Pancreas (tissue), 10 donors: Measurements from ENCODE around the gene NTMT1. TPM values are rescaled to one million over a fixed set of nuclear protein-coding genes. Genes with fewer than 3 reads are reported as not detected.

Source experiments
- ATAC-seq, 4 donors: fragments of 200-7000 bp; cut with Tn5 transposase; one replicate each; pipeline versions ENCODE4 v1.8.0 to v1.9.1; 2020; ENCODE audit warnings: mild to moderate bottlenecking in 4 of 4, moderate library complexity in 4 of 4
- DNase-seq, 6 donors: peaks; one replicate each; pipeline ENCODE4 v3.0.0-alpha.2; 2020
- FAIRE-seq: peaks from 2 replicates; lab custom pipeline; 2012; peaks lifted over from hg19 to GRCh38; lab: Jason Lieb, UNC
- H3K27ac ChIP-seq, 4 donors: fragments of 200-600 bp; sonication (generic); 1 replicate in 3 of 4; 2 replicates in 1 of 4; pipeline versions ENCODE4 v1.5.0 to v1.8.0; 2020
- H3K27me3 ChIP-seq, 4 donors: fragments of 200-600 bp; one replicate each; pipeline ENCODE4 v1.8.0; 2021
- H3K36me3 ChIP-seq, 3 donors: fragments of 200-600 bp; sonication (generic) in 1 of 3; one replicate each; pipeline versions ENCODE4 v1.5.0 to v1.8.0; 2020 to 2021
- H3K4me1 ChIP-seq, 3 donors: fragments of 200-600 bp; one replicate each; pipeline ENCODE4 v1.8.0; 2021
- H3K4me3 ChIP-seq, 4 donors: fragments of 200-600 bp; sonication (generic) in 2 of 4; one replicate each; pipeline versions ENCODE4 v1.5.0 to v1.8.0; 2020 to 2021
- H3K9me3 ChIP-seq, 4 donors: fragments of 200-600 bp; one replicate each; pipeline ENCODE4 v1.8.0; 2021
- WGBS, 2 donors: extraction: QIAGEN DNeasy Blood & Tissue Kit; methylation state at CpG; one replicate each; pipeline ENCODE4 v1.1.7; 2013; 5-methylcytosine and 5-hydroxymethylcytosine counted together
- intact Hi-C, 3 donors: fragments of 100-400 bp; cut with DNase I; formaldehyde crosslinking; loops; one replicate each; pipeline versions ENCODE4 v1.11.1 to v1.14.2; 2022
- polyA plus RNA-seq, 2 donors: library from polyadenylated mRNA; stranded (reverse); fragments of 200-250 nt; gene quantifications; one replicate each; pipeline ENCODE4 v1.2.3, GENCODE V29; 2013
- total RNA-seq, 6 donors: library from RNA; stranded (reverse); fragmentation: NEBNext Ultra II Directional in 4 of 6; extraction: Animal tissue kit (Norgen Biotek cat#: 25700) in 4 of 6; gene quantifications; one replicate each; pipeline versions ENCODE4 v1.2.1 to v1.2.4, GENCODE V29; 2021 to 2023
- TF ChIP-seq, protein P1 (sequence below), 4 donors: fragments of 200-600 bp; sonication (generic) in 3 of 4; IDR thresholded peaks; one replicate each; pipeline versions ENCODE4 v1.5.0 to v1.8.0; 2021; ENCODE audit warnings: antibody characterized with exemption in 4 of 4
- donor health status: healthy with polysubstance abuse.
- donor health status: DM: no; HTN: no; CAD: no; lungs with moderate emphysema.
- donor health status: DM: no; HTN: no; CAD: no.
- donor health status: control.
- donor health status: control.
- donor health status: Bipolar disorder and iron deficiency.
- donor health status: DM: yes; HTN: yes; CAD: no.
- donor health status: DM: no; HTN: no; CAD: no.
- donor health status: DM: no; HTN: no; CAD: no.
- donor health status: DM: yes; HTN: yes; CAD: no.

Gene NTMT1
- total and polyA plus RNA-seq, 8 donors, result 11.3 to 29.0 (median 17.2) TPM

DNA sequence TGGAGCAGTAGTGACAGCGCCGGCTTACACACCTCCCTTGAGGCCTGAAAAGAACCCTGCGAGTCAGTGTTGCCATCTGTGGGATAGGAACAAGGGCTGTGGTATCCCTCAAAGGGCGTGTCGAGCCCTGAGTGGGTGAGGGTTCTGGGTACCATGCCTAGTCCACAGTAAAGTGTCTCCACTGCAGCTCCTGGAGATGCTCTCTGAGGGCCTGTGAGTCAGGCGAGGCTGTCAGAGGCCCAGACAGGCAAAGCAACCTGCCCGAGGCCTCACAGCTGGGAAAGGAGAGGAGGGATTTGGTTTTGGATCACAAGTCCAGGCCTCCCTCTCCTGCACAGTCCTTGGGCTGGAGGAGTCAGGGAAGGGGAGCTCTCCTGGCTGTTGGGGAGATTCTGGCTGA, 45.6 kb downstream of the NTMT1 start:
- Histone ChIP-seq H3K27ac (no peak overlapping the region), H3K4me3 (no peak overlapping the region), H3K36me3 (no peaks in the 10 kb centered on the region), H3K9me3 (no peaks in the 10 kb centered on the region), H3K4me1 (no peaks in the 10 kb centered on the region), H3K27me3 (peaks cover 0 to 5% (median 0%) of the 10 kb centered on the region in 4 donors)
- 65 to 86% methylated on average over 7 of the region's 7 CpGs for WGBS, 2 donors
- intact Hi-C loops, result no loop called here
- FAIRE-seq (no peak), ATAC-seq (no peak), DNase-seq (no peak)
- TF ChIP-seq, protein P1, sequence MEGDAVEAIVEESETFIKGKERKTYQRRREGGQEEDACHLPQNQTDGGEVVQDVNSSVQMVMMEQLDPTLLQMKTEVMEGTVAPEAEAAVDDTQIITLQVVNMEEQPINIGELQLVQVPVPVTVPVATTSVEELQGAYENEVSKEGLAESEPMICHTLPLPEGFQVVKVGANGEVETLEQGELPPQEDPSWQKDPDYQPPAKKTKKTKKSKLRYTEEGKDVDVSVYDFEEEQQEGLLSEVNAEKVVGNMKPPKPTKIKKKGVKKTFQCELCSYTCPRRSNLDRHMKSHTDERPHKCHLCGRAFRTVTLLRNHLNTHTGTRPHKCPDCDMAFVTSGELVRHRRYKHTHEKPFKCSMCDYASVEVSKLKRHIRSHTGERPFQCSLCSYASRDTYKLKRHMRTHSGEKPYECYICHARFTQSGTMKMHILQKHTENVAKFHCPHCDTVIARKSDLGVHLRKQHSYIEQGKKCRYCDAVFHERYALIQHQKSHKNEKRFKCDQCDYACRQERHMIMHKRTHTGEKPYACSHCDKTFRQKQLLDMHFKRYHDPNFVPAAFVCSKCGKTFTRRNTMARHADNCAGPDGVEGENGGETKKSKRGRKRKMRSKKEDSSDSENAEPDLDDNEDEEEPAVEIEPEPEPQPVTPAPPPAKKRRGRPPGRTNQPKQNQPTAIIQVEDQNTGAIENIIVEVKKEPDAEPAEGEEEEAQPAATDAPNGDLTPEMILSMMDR (IDR thresholded peaks at IDR 0.05), result no peak

DNA sequence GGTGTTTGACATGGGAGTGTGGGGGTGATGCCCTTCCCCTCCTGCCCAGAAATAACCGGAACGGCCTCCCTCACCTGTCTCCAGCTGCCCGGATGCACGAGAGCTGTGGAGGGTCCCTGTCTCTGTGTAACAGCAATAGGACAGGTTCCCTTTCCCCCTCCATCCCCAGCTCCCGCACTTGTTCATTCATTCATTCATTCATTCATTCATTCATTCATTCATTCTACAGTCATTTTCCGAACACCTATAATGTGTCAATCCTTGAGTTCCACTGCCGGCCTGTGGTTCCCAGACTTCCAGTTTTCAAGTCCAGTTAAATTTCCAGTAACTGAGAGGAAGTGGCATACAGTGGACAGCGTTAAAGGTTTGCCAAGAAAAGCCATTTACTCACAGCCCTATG, 46.7 kb downstream of the NTMT1 start:
- DNase-seq (no peak), FAIRE-seq (no peak), ATAC-seq (no peak)
- Histone ChIP-seq H3K36me3 (no peaks in the 10 kb centered on the region), H3K27me3 (no peaks in the 10 kb centered on the region), H3K27ac (no peak overlapping the region), H3K4me3 (no peak overlapping the region), H3K4me1 (no peaks in the 10 kb centered on the region), H3K9me3 (no peaks in the 10 kb centered on the region)
- TF ChIP-seq, protein P1 (IDR thresholded peaks at IDR 0.05), result no peak
- WGBS, 2 donors, result 65 to 70% methylated on average over 8 of the region's 8 CpGs
- intact Hi-C loops, result no loop called here

DNA sequence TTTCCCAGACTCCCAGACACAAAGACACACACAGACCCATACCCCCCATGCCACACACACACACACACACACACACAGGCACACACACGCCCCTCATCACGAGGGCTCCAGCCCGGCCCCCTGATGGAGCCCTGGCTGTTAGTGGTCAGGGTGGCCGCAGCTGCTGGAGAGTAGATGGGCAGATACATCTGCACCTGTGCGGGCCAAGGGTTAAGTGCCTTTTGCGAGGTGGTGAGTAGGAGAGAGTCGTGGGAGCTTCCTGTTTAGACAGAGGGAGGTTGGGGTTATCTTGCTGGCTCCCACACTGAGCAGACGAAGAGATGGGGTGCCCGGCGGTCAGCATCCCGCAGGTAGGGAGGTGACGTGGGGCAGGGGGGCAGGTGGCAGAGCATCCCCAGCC, 47.6 kb downstream of the NTMT1 start:
- intact Hi-C loops, result no loop called here
- Histone ChIP-seq H3K9me3 (no peaks in the 10 kb centered on the region), H3K4me1 (no peaks in the 10 kb centered on the region), H3K36me3 (no peaks in the 10 kb centered on the region), H3K27ac (no peak overlapping the region), H3K4me3 (no peak overlapping the region), H3K27me3 (no peaks in the 10 kb centered on the region)
- FAIRE-seq (no peak), ATAC-seq (no peak), DNase-seq (no peak)
- TF ChIP-seq, protein P1 (IDR thresholded peaks at IDR 0.05), result no peak
- WGBS, 2 donors, result 49 to 59% methylated on average over 12 of the region's 12 CpGs

DNA sequence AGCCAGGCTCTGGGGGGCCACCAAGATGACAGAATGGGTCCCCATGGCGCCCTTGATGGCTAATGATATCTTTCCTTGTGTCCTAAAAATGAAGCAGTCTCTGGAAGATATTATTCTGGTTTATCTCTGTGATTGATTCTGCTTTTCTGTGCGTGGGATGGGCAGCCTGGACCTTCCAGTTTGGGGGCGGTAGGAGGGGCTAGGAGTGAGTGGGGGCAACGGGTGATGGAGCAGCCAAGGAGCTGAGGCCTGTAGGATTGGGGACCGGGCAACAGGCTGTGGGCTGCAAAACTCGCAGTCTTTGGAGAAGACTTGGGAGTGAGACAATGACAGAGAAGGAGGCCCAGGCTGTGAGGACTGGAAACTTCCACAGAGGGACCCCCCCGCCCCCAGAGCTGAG, 48.3 kb downstream of the NTMT1 start:
- no peaks in the 10 kb centered on the region for H3K4me1 ChIP-seq
- FAIRE-seq, result no peak
- H3K36me3 ChIP-seq, result no peaks in the 10 kb centered on the region
- no peak for DNase-seq
- no peak for ATAC-seq
- 47 to 52% methylated on average over 7 of the region's 7 CpGs for WGBS, 2 donors
- TF ChIP-seq, protein P1 (IDR thresholded peaks at IDR 0.05), result no peak
- no peaks in the 10 kb centered on the region for H3K9me3 ChIP-seq
- intact Hi-C loops, result no loop called here
- H3K27ac ChIP-seq, result no peak overlapping the region
- H3K4me3 ChIP-seq, result no peak overlapping the region
- no peaks in the 10 kb centered on the region for H3K27me3 ChIP-seq

DNA sequence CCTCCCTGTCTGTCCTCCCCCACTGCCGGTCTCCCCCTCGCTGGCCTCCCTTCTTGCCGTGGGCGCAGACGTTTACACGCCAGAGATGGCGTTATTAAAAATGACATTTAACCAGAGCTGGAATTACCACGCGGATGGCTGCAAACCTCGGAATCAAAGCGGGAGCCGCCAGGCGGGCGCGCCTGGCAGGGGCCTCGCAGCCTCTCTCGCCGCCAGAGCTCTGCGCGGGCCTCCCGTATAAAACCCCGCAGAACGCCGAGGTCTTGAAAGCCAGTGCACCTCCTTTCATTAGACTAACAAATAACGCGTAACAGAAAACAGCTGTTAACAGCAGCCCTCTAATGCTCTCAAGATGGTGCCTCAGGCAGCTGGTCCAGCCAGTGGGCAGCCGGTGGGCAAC, 49.7 kb downstream of the NTMT1 start:
- DNase-seq (no peak), ATAC-seq (no peak), FAIRE-seq (no peak)
- WGBS, 2 donors, result 58 to 59% methylated on average over 27 of the region's 27 CpGs
- intact Hi-C loops, result no loop called here
- no peak overlapping the region for H3K27ac ChIP-seq
- H3K4me1 ChIP-seq, result no peaks in the 10 kb centered on the region
- H3K36me3 ChIP-seq, result no peaks in the 10 kb centered on the region
- no peaks in the 10 kb centered on the region for H3K9me3 ChIP-seq
- H3K4me3 ChIP-seq, result no peak overlapping the region
- TF ChIP-seq, protein P1 (IDR thresholded peaks at IDR 0.05), result no peak
- H3K27me3 ChIP-seq, result no peaks in the 10 kb centered on the region
